ENCODE measurements around the gene POPDC2. TPM values are rescaled to one million over a fixed set of nuclear protein-coding genes. Genes with fewer than 3 reads are reported as not detected.

The POPDC2 gene
- total RNA-seq, 4 donors from 2014 or later, result 19.7 to 98.2 (median 67.6) TPM

DNA sequence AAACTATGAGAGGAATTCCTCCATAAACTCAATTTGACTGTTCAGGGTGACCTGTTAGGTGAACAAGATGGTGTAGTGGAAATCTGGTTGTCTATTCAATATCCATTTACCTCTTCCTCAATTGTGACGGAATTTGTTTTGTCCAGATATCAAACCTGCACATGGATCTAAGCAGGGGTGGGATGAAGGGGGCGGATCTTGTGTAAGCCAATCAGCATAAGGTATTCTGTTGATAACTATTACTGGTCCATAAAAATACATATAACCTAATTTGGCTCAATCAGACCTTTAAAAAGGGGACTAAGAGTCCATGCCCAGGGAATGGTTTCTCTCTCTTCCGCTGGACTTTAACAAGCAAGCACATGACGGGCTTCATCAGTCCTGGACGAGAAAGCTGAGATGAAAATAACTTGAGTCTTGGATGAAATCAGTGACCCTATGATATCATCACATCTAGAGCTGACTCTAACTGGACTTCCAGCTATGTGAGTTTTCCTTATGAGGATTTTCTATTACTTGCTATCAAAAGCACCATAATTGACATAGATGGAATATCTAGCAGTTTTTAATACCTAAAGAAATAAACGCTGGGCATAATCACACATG lies 5.7 kb upstream of the POPDC2 start:
- Histone ChIP-seq H3K4me3 (no peak overlapping the region), H3K4me1 (peaks cover 4 to 32% (median 8%) of the 10 kb centered on the region in 3 donors), H3K27ac (peak overlapping the region in 1 of 4 donors; percentile 27), H3K9me3 (no peaks in the 10 kb centered on the region), H3K27me3 (no peaks in the 10 kb centered on the region), H3K36me3 (peaks cover 0 to 32% of the 10 kb centered on the region in 2 donors)
- TF ChIP-seq POLR2A (IDR thresholded peaks at IDR 0.05) (no peak), EP300 (IDR thresholded peaks at IDR 0.05) (no peak), POLR2AphosphoS5 (IDR thresholded peaks at IDR 0.05) (no peak)
- TF ChIP-seq, protein P1, sequence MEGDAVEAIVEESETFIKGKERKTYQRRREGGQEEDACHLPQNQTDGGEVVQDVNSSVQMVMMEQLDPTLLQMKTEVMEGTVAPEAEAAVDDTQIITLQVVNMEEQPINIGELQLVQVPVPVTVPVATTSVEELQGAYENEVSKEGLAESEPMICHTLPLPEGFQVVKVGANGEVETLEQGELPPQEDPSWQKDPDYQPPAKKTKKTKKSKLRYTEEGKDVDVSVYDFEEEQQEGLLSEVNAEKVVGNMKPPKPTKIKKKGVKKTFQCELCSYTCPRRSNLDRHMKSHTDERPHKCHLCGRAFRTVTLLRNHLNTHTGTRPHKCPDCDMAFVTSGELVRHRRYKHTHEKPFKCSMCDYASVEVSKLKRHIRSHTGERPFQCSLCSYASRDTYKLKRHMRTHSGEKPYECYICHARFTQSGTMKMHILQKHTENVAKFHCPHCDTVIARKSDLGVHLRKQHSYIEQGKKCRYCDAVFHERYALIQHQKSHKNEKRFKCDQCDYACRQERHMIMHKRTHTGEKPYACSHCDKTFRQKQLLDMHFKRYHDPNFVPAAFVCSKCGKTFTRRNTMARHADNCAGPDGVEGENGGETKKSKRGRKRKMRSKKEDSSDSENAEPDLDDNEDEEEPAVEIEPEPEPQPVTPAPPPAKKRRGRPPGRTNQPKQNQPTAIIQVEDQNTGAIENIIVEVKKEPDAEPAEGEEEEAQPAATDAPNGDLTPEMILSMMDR (IDR thresholded peaks at IDR 0.05), result no peak
- 81 to 87% methylated on average over 6 of the region's 6 CpGs for WGBS, 2 donors (ENCODE audit: low coverage in 1 of 2)
- no peak for ATAC-seq

DNA sequence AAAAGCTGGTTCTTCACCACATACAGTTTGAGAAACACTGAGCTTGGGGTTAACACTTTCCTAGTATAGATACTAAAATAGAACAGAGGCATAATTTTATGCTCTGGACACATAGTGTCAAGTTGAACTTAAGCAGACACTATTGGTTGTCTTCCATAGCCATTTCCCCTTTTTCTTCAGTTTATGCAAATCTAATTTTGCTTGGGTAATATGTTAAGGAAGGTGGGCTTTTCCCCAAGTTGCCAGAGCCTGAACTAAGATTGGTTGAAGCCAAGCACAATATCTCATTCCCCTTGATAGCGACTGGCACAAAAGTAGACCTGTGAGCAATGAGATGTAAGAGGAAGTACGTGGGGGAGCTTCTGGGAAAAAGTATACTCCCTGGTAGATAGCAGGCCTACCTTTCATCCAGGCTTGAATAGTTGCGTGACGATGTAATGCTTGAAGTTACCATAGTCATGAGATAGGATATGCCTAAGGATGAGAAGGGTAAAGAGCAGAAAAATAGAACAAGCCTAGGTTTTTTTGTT lies 4.5 kb upstream of the POPDC2 start:
- Histone ChIP-seq H3K4me3 (no peak overlapping the region), H3K9me3 (no peaks in the 10 kb centered on the region), H3K4me1 (peaks cover 4 to 40% (median 8%) of the 10 kb centered on the region in 3 donors), H3K27ac (peak overlapping the region in 3 of 4 donors; percentile 46 to 56 (median 54)), H3K27me3 (no peaks in the 10 kb centered on the region), H3K36me3 (peaks cover 0 to 24% of the 10 kb centered on the region in 2 donors)
- ATAC-seq, result no peak
- TF ChIP-seq, protein P1 (IDR thresholded peaks at IDR 0.05), result no peak
- no peak for TF ChIP-seq EP300 (IDR thresholded peaks at IDR 0.05)
- TF ChIP-seq POLR2A (IDR thresholded peaks at IDR 0.05), result no peak
- TF ChIP-seq POLR2AphosphoS5 (IDR thresholded peaks at IDR 0.05), result no peak
- 65 to 88% methylated on average over 4 of the region's 4 CpGs for WGBS, 2 donors (ENCODE audit: low coverage in 1 of 2)

DNA sequence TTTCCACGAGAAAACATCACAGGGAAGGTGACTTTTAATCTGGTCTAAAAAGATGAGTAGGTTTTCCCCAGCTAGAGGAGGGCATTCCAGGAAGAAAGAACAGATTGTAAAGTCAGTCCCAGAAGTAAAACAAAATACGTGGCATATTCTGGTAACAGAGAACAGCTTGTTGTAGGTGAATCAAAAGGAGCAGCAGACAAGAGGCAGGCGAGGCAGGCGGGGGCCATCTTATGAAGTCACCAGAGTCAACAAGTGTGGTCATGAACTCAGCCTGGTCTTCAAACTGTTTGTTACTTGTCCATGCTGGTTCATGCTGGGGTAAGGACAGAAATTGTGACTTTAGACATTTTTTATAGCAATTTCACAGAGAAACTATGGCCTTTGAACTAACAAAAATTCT lies 4.0 kb upstream of the POPDC2 start:
- peaks cover 4 to 44% (median 8%) of the 10 kb centered on the region in 3 donors for H3K4me1 ChIP-seq
- peak; percentile 13 for TF ChIP-seq POLR2AphosphoS5 (IDR thresholded peaks at IDR 0.05)
- no peak for TF ChIP-seq POLR2A (IDR thresholded peaks at IDR 0.05)
- TF ChIP-seq EP300 (IDR thresholded peaks at IDR 0.05), result no peak
- WGBS, 2 donors (ENCODE audit: low coverage in 1 of 2), result 63 to 83% methylated on average over 2 to 4 of the region's 4 CpGs

DNA sequence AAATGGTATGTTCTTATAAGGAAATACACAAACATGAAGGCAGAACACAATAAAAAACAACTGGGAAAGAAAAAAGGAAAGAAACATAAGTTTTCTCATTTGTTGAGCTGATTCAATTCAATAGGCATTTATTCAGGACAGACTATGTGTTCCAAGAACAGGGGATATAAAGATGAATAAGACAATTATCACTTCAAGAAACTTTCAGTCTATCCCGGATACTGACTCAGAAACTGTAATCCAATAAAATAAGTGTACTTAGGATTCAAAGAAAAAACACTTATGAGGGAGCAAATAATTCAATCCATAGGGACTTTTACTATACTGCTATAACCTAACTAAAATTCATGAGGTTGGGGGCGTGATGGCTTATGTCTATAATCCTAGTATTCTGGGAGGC lies 3.5 kb upstream of the POPDC2 start:
- H3K4me1 ChIP-seq, result peaks cover 4 to 49% (median 8%) of the 10 kb centered on the region in 3 donors
- H3K4me3 ChIP-seq, result no peak overlapping the region
- 64 to 74% methylated on average over 2 of the region's 2 CpGs for WGBS, 2 donors (ENCODE audit: low coverage in 1 of 2)
- peaks cover 0 to 14% of the 10 kb centered on the region in 2 donors for H3K36me3 ChIP-seq
- H3K27ac ChIP-seq, result peak overlapping the region in 3 of 4 donors; percentile 46 to 83 (median 56)
- no peaks in the 10 kb centered on the region for H3K27me3 ChIP-seq
- no peak for ATAC-seq
- TF ChIP-seq EP300 (IDR thresholded peaks at IDR 0.05), result no peak
- TF ChIP-seq, protein P1 (IDR thresholded peaks at IDR 0.05), result no peak
- no peak for TF ChIP-seq POLR2AphosphoS5 (IDR thresholded peaks at IDR 0.05)
- no peaks in the 10 kb centered on the region for H3K9me3 ChIP-seq

More for the DNA sequence above, 4.0 kb upstream of the POPDC2 start:
- no peaks in the 10 kb centered on the region for H3K9me3 ChIP-seq
- H3K4me3 ChIP-seq, result no peak overlapping the region
- H3K27ac ChIP-seq, result peak overlapping the region in 3 of 4 donors; percentile 46 to 56 (median 54)
- H3K36me3 ChIP-seq, result peaks cover 0 to 18% of the 10 kb centered on the region in 2 donors
- ATAC-seq, result no peak
- no peaks in the 10 kb centered on the region for H3K27me3 ChIP-seq

DNA sequence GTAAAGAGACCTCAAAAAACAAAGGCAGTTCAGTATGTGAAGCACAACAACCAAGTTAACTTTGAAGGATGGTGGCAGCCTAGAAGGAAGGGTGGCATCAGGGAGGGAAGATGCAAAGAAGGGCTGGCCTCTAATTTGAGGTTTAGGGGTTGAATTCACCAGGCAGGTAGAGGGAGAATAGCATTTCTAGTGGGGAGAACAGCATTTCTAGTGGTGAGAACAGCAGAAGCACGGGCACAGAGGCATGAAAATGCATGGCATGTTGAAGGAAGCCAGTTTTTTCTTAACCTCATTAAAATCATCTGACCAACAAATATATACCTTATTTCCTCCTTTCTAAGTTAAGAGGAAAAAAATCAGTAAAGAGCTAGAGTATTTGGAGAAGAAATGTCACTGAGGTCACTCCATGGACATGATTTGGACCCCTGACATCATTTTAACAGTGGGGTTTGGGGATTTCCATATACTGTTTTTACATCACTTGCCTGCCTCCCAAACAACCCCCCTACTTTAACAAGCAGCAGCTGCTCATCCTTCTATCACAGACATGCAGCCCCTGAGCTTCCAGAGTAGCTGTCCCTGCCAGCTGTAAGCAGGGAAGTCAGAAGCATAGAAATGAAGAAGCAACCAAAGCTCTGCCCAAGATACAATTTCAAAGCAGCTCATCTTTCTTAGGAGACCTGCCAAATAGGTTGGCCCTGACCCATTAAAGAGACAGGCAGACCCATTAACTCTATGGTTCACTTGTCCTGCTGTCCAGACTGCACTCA lies 2.4 kb upstream of the POPDC2 start:
- no peak for ATAC-seq
- peak overlapping the region; percentile 40 to 83 (median 76) for H3K27ac ChIP-seq
- WGBS, 2 donors (ENCODE audit: low coverage in 1 of 2), result 21 to 67% methylated on average over 1 of the region's 1 CpG
- peaks cover 0 to 7% of the 10 kb centered on the region in 2 donors for H3K36me3 ChIP-seq
- no peaks in the 10 kb centered on the region for H3K9me3 ChIP-seq
- peaks cover 4 to 49% (median 8%) of the 10 kb centered on the region in 3 donors for H3K4me1 ChIP-seq
- no peaks in the 10 kb centered on the region for H3K27me3 ChIP-seq
- TF ChIP-seq, protein P1 (IDR thresholded peaks at IDR 0.05), result peak in 1 of 4 experiments; percentile 10
- no peak for TF ChIP-seq POLR2AphosphoS5 (IDR thresholded peaks at IDR 0.05)
- no peak overlapping the region for H3K4me3 ChIP-seq
